GM12873 (cell line): ENCODE data around the gene SOX1.

ENCODE experiments used
- CTCF ChIP-seq: IDR thresholded peaks from 2 replicates; pipeline ENCODE4 v1.5.1; 2012; ENCODE audit warnings: low read depth, mild to moderate bottlenecking, moderate library complexity, low read length, control low read depth; ENCODE audit not compliant: insufficient read depth; ENCODE audit errors: missing control alignments

SOX1 gene

GRCh38 chr13:112111239-112111857, 44.4 kb downstream of the SOX1 start:
- no peak for TF ChIP-seq CTCF

GRCh38 chr13:112112534-112113276, 45.8 kb downstream of the SOX1 start:
- no peak for TF ChIP-seq CTCF

- no peak for TF ChIP-seq CTCF
Observed at GRCh38 chr13:112113348-112113747, 46.4 kb downstream of the SOX1 start.

GRCh38 chr13:112113851-112114250, 46.9 kb downstream of the SOX1 start:
- TF ChIP-seq CTCF = no peak

- TF ChIP-seq CTCF = no peak
Observed at GRCh38 chr13:112114391-112114790, 47.4 kb downstream of the SOX1 start.

GRCh38 chr13:112115403-112116091, 48.6 kb downstream of the SOX1 start:
- TF ChIP-seq CTCF = no peak
